OCI-LY7 (cell line): ENCODE data around the gene BMI1.

Experiments
- EZH2phosphoT487 ChIP-seq: fragments of 200-600 bp; sonication (generic); IDR thresholded peaks from 2 replicates; pipeline ENCODE4 v1.6.1; 2018; ENCODE audit warnings: low read depth, borderline replicate concordance, mild to moderate bottlenecking, mixed run types, antibody characterized with exemption, low read length, moderate library complexity, mixed read lengths
- TF ChIP-seq, protein P1 (sequence below): fragments of 200-600 bp; sonication (generic); conservative IDR thresholded peaks from 2 replicates; pipeline ENCODE4 v1.5.1; 2014; ENCODE audit warnings: mild to moderate bottlenecking, antibody characterized with exemption, low read length, moderate library complexity, mixed read lengths

GRCh38 chr10:22372917-22373316 lies 52.0 kb downstream of the BMI1 start:
- TF ChIP-seq, protein P1, sequence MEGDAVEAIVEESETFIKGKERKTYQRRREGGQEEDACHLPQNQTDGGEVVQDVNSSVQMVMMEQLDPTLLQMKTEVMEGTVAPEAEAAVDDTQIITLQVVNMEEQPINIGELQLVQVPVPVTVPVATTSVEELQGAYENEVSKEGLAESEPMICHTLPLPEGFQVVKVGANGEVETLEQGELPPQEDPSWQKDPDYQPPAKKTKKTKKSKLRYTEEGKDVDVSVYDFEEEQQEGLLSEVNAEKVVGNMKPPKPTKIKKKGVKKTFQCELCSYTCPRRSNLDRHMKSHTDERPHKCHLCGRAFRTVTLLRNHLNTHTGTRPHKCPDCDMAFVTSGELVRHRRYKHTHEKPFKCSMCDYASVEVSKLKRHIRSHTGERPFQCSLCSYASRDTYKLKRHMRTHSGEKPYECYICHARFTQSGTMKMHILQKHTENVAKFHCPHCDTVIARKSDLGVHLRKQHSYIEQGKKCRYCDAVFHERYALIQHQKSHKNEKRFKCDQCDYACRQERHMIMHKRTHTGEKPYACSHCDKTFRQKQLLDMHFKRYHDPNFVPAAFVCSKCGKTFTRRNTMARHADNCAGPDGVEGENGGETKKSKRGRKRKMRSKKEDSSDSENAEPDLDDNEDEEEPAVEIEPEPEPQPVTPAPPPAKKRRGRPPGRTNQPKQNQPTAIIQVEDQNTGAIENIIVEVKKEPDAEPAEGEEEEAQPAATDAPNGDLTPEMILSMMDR, result no peak
- TF ChIP-seq EZH2phosphoT487, result no peak
